GM12872 (cell line): ENCODE results near the gene NFATC2.

ENCODE experiments used
- TF ChIP-seq, protein P1 (sequence below): IDR thresholded peaks from 3 replicates; pipeline ENCODE4 v1.5.1; 2011; ENCODE audit warnings: low read depth, mild to moderate bottlenecking, low read length, moderate library complexity; ENCODE audit not compliant: insufficient read depth

Gene NFATC2

DNA sequence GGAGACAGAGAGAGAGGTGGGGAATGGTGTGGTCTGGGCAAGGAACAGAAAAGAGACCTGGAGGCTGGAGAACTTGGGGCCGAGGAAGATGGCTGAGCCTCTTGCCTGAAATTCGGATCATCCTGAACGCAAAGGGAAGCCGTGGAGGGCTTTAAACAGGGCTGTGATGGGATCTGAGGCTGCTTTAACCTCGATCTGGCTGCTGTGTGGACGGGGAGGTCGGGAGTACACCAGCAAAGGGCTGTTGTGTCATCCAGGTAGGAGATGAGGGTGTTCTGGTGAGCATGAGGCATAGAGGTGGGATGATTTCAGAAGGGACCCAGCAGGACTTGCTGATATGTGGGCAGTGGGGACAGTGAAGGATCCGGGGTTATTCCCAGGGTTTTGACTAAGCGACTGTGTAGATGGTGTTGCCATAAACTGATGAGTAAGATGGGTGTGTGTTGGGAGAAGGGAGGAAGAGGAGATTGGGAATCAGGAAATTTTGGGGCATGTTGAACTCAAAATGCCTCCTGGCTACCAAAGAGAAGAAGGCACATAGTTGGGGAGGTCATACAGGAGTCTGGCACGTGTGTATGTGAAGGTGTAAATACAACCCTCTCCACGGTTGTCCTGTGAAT, 158.5 kb downstream of the NFATC2 start:
- TF ChIP-seq, protein P1, sequence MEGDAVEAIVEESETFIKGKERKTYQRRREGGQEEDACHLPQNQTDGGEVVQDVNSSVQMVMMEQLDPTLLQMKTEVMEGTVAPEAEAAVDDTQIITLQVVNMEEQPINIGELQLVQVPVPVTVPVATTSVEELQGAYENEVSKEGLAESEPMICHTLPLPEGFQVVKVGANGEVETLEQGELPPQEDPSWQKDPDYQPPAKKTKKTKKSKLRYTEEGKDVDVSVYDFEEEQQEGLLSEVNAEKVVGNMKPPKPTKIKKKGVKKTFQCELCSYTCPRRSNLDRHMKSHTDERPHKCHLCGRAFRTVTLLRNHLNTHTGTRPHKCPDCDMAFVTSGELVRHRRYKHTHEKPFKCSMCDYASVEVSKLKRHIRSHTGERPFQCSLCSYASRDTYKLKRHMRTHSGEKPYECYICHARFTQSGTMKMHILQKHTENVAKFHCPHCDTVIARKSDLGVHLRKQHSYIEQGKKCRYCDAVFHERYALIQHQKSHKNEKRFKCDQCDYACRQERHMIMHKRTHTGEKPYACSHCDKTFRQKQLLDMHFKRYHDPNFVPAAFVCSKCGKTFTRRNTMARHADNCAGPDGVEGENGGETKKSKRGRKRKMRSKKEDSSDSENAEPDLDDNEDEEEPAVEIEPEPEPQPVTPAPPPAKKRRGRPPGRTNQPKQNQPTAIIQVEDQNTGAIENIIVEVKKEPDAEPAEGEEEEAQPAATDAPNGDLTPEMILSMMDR: no peak

DNA sequence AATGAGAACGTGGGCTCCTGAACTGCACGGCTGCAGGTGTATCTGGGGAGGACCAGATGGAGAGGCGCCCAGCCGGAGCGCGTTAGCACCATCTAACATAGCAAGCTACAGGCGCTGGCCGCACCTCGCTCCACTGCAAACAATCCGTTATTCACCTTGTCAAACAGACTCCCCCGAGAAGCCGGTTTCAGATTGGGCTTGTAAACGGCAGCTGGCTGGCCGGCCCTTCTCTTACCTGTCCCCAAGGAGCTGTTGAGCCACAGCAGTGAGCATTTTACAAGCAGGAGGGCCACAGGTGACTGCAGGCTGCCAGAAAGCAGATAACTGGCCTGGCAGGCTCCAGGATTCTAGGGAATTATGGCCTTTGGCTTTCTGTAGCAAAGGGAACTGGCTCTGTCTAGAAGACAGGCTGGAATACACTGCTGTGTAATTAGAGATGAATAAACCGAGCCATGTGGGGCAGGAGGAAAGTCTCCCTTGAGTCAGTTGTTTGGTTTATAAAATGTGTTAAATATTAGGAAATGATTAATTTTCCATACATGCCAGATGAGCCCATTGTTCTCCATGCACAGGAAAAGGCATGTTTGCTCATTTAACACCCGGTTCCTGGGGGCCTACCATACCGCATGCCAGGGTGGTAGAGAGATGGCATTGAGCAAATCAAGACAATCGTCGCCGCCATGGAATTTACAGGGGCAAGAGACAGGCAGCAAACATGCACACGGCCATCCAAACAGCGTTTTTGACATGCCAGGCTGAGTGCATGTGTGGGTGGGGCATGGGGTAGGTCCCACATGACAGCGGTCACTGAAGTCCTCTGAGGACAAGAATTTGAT, 159.3 kb downstream of the NFATC2 start:
- TF ChIP-seq, protein P1: no peak

DNA sequence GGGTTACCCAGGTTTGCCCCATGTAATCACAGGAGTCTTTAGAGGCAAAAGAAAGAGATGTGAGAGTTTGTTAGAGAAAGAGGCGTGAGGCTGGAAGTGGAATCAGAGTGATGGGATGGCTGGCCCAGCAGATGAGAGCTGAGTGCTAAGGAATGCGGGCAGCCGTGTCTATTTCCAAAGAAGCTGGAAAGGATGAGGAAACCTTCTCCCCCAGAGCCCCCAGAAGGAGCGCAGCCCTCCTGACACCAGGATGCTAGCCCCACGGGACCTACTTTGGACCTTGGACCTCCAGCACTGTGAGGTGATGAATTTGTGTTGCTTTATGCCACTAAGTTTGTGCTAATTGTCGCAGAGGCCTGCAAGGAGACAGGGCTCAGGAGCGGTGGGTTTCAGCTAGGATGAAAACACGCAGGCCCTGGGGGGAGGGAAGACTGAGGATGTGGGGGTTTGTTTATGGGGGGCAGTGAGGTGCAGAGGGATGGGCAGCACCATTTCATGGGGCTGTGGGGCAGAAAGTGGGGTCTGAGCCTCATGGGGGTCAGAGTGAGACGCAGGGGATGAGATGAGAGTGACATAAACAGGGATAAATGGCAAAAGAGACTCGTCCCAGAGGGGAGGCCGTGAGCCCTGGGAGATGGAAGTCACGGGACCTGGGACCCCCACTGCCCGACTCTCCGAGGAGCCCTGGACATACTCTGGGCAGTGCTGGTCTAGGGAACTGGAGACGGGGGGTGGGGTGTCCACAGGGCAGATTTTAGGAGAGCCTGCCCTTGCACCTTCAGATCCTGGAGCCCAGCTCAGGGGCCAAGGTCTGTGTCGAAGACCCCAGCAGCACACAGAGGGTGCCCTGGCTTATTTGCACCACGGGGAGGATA, 160.2 kb downstream of the NFATC2 start:
- TF ChIP-seq, protein P1: no peak

DNA sequence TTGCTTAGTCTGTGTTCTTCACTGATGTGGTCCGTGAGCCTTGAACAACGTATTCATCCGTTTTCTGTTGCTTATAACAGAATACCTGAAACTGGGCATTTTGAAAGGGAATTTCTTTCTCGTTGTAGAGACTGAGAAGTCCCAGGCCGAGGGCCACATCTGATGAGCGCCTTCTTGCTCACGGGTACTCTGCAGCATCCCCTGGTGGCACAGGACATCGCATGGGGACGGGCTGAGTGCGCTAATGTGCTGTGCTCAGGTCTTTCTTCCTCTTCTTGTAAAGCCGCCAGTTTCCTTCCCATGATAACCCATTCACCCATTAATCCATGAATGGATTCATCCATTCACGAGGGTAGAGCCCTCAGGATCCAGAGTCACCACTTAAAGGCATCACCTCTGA, 161.0 kb downstream of the NFATC2 start:
- TF ChIP-seq, protein P1: no peak

DNA sequence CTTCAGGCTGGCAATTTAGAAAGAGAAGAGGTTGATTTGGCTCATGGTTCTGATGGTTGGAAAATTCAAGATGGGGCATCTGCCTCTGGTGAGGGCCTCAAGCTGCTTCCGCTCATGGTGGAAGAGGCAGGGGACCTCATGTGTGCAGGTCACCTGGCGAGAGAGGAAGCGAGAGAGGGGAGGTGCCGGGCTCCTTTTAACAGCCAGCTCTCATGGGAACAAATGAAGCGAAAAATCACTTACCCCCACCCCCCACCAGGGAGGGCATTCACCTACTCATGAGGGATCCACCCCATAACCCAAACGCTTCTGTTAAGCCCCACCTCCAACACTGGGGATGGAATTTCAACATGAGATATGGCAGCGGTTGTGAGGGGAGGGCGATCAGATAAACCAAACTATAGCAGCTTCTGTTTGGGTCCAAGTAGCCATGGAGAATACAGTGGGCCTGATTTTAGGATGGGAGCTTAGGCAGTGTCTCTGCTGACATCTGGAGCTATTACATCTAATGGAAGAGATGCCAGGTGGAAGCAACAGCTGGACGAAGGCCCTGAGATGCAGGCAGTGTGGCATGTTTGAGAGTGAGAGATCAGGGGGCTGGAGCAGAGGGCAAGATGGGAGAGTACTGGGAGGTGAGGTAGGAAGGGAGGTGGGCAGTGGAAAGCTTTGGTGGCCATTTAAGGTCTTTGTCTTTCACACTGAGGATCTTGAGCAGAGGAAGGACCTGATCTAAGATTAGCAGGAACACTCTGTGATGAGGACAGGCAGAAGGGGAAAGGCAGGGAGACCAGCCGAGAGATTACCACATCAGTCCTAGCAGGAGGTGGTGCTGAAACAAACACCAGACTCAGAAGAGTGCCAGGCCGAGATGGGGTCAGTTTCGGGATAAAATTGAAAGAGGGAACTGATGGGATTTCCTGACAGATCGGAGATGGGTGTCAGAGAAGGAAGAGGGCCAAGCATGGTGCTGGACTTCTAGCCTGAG, 161.8 kb downstream of the NFATC2 start:
- TF ChIP-seq, protein P1: no peak

DNA sequence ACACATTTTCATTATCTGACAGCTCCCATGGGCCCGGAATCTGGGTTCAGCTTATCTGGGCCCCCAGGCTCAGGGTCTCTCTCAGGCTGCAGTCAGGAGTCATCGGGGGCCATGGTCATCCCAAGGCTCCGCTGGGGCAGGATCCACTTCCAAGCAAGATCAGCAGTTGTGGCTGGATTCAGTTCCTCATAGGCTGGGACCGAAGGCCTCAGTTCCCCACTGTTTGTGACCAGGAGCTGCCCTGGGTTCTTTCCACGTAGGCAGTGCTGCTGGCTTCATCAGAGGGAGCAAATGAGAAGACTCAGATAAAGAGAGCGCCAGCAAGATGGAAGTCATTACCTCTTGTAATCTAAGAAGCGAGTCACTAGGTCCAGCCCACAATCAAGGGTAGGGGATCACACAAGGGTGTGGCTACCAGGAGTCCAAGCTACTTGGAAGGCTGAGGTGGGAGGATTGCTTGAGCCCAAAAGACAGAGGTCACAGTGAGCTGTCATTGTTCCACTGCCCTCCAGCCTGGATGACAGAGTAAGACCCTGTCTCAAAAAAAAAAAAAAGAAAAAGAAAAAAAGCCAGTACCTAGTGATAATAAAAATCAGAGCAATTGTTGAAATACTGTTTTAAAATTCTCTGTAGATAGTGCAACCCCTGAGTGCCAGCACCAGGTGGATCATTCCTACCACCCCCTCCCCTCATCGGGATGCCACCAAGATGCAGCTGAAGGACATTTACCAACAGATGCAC, 162.7 kb downstream of the NFATC2 start:
- TF ChIP-seq, protein P1: no peak
